ENCODE results near the gene BSCL2.
"Not testable (repeated sequence)": the region's sequence is repeated elsewhere in the genome, so short reads cannot be mapped to it uniquely, and the experiment has no call there.

The BSCL2 gene

GRCh38 chr11:62682518-62682917 lies 24.7 kb downstream of the BSCL2 start:
- no peak for DNase-seq

- peak in 1 of 2 donors; percentile 21 for DNase-seq
Measured at GRCh38 chr11:62680825-62681240, 26.4 kb downstream of the BSCL2 start.

GRCh38 chr11:62678770-62679696 lies 28.2 kb downstream of the BSCL2 start, which contains the start of gene UBXN1:
TSS of gene UBXN1 (minus strand) at chr11:62679073. CDS start at chr11:62678923, 150 bp downstream.
- DNase-seq: peak; percentile 74 to 85

- no peak for DNase-seq
Measured at GRCh38 chr11:62678433-62678769, 28.8 kb downstream of the BSCL2 start.

GRCh38 chr11:62677714-62678113 lies 29.5 kb downstream of the BSCL2 start:
- DNase-seq: no peak

GRCh38 chr11:62677156-62677555 lies 30.1 kb downstream of the BSCL2 start:
- no peak for DNase-seq

- no peak for DNase-seq
Measured at GRCh38 chr11:62676698-62677097, 30.5 kb downstream of the BSCL2 start.

GRCh38 chr11:62675415-62675814 lies 31.8 kb downstream of the BSCL2 start:
- DNase-seq: not testable (repeated sequence)

GRCh38 chr11:62673196-62673525 lies 34.1 kb downstream of the BSCL2 start:
- DNase-seq: no peak

GRCh38 chr11:62671608-62672389 lies 35.4 kb downstream of the BSCL2 start, which contains the start of the genes LBHD1 and UQCC3:
TSS of gene LBHD1 (minus strand) at chr11:62672267. CDS start at chr11:62670031, 2,236 bp downstream.
TSS of gene UQCC3 (plus strand) at chr11:62671673. CDS start at chr11:62671746, 73 bp downstream.
- peak; percentile 67 to 82 for DNase-seq

GRCh38 chr11:62671236-62671607 lies 36.0 kb downstream of the BSCL2 start:
- DNase-seq: peak in 1 of 2 donors; percentile 30

- no peak for DNase-seq
Measured at GRCh38 chr11:62669420-62670161, 37.6 kb downstream of the BSCL2 start.

GRCh38 chr11:62667460-62667859 lies 39.8 kb downstream of the BSCL2 start:
- no peak for DNase-seq

- DNase-seq: no peak
Measured at GRCh38 chr11:62666259-62666926, 40.8 kb downstream of the BSCL2 start.

GRCh38 chr11:62665599-62666258 lies 41.5 kb downstream of the BSCL2 start:
- peak in 1 of 2 donors; percentile 49 for DNase-seq

- peak; percentile 95 for DNase-seq
Measured at GRCh38 chr11:62665075-62665598, 42.1 kb downstream of the BSCL2 start, which contains the start of the genes C11orf98 and CSKMT. TSS of gene C11orf98 (minus strand) at chr11:62665210. CDS start at chr11:62665169, 41 bp downstream. TSS of gene CSKMT (plus strand) at chr11:62665312. CDS start at chr11:62665880, 568 bp downstream.

GRCh38 chr11:62664405-62665074 lies 42.7 kb downstream of the BSCL2 start:
- DNase-seq: no peak

GRCh38 chr11:62656796-62657429 lies 50.3 kb downstream of the BSCL2 start:
- DNase-seq: no peak

- DNase-seq: no peak
Measured at GRCh38 chr11:62654297-62654696, 52.9 kb downstream of the BSCL2 start.

Measured in hippocampal formation (tissue), 2 donors.